K562 (cell line): ENCODE measurements around the gene BOD1L1. TPM values are rescaled to one million over a fixed set of nuclear protein-coding genes. Genes with fewer than 3 reads are reported as not detected.

Experiments used
- ATAC-seq: fragments of 200-7000 bp; cut with Tn5 transposase; 3 replicates; pipeline ENCODE4 v1.9.1; 2020; ENCODE audit warnings: moderate library complexity
- BruUV-seq: library from RNA; stranded (reverse); fragments of 400-500 nt; replicated peaks from 2 replicates; lab custom pipeline; 2021; lab: Mats Ljungman, UMichigan
- CTCF ChIA-PET: fragments of 300-600 bp; formaldehyde crosslinking; extraction: SDS; loops from one replicate; lab custom pipeline; 2021; ENCODE audit warnings: low intra/inter-chr PET ratio; lab: Yijun Ruan, JAX
- POLR2A ChIA-PET: fragments of 300-600, 350-650 bp; sonication (Branson Sonifier 250); formaldehyde crosslinking; extraction: SDS; loops from one replicate; lab custom pipeline; 2021; ENCODE audit warnings: antibody characterized with exemption, inconsistent platforms; lab: Yijun Ruan, JAX
- DNase-seq, 4 experiments: peaks; one replicate each; pipeline versions ENCODE4 v3.0.0 to v3.0.0-alpha.2; 2011 to 2018; ENCODE audit warnings: low spot score in 3 of 4, mixed read lengths in 3 of 4; ENCODE audit errors: extremely low read depth in 1 of 4
- FAIRE-seq: peaks from 2 replicates; lab custom pipeline; 2011; peaks lifted over from hg19 to GRCh38; lab: Jason Lieb, UNC
- H2AFZ ChIP-seq: 2 replicates; pipeline ENCODE4 v1.6.0; 2011; ENCODE audit warnings: low read depth, low read length, control low read depth, inconsistent platforms
- H3K27ac ChIP-seq: fragments of 200-600 bp; 3 replicates; pipeline ENCODE4 v1.8.0; 2011; ENCODE audit warnings: low read depth, mild to moderate bottlenecking, control low read depth, inconsistent platforms, low read length, moderate library complexity, mixed read lengths; ENCODE audit errors: extremely low read depth
- H3K27me3 ChIP-seq, 2 experiments: fragments of 300-600 bp in 1 of 2; 2 replicates in 1 of 2; 3 replicates in 1 of 2; pipeline versions ENCODE4 v1.6.0 to v1.8.0; 2011; ENCODE audit warnings: inconsistent platforms in 2 of 2, low read length in 2 of 2, mild to moderate bottlenecking in 1 of 2, mixed read lengths in 1 of 2, moderate library complexity in 1 of 2; ENCODE audit not compliant: control insufficient read depth in 2 of 2, insufficient read depth in 2 of 2
- H3K36me3 ChIP-seq: fragments of 300-600 bp; 3 replicates; pipeline ENCODE4 v1.8.0; 2011; ENCODE audit warnings: mild to moderate bottlenecking, low read length, inconsistent platforms; ENCODE audit not compliant: control insufficient read depth, insufficient read depth
- H3K4me1 ChIP-seq, 2 experiments: fragments of 200-600 bp in 1 of 2; replicated peaks in 1 of 2; 2 replicates in 1 of 2; 3 replicates in 1 of 2; pipeline versions ENCODE4 v1.5.1 to v1.8.0; 2011; ENCODE audit warnings: inconsistent platforms in 2 of 2, low read length in 2 of 2, mild to moderate bottlenecking in 1 of 2, mixed read lengths in 1 of 2, moderate library complexity in 1 of 2; ENCODE audit not compliant: control insufficient read depth in 2 of 2, insufficient read depth in 2 of 2
- H3K4me2 ChIP-seq: 2 replicates; pipeline ENCODE4 v1.6.1; 2011; ENCODE audit warnings: low read length, control low read depth, inconsistent platforms, mixed read lengths; ENCODE audit not compliant: insufficient read depth
- H3K4me3 ChIP-seq: fragments of 200-600 bp; sonication (generic), shearing (Covaris generic); 2 replicates; pipeline ENCODE4 v1.5.1; 2016; ENCODE audit warnings: control low read depth, inconsistent platforms
- H3K79me2 ChIP-seq: fragments of 200-600 bp; 3 replicates; pipeline ENCODE4 v1.8.0; 2011; ENCODE audit warnings: low read length, inconsistent platforms; ENCODE audit not compliant: control insufficient read depth, insufficient read depth
- H3K9ac ChIP-seq, 2 experiments: 2 replicates each; pipeline versions ENCODE4 v1.6.0 to v1.6.1; 2011; ENCODE audit warnings: low read depth in 2 of 2, low read length in 2 of 2, control low read depth in 1 of 2, inconsistent platforms in 1 of 2, mild to moderate bottlenecking in 1 of 2, mixed read lengths in 1 of 2; ENCODE audit not compliant: insufficient read depth in 1 of 2
- H3K9me1 ChIP-seq: one replicate; pipeline ENCODE4 v1.6.0; 2011; ENCODE audit warnings: inconsistent platforms, mild to moderate bottlenecking, low read length, moderate library complexity; ENCODE audit not compliant: control insufficient read depth, insufficient read depth
- H3K9me3 ChIP-seq: replicated peaks from 2 replicates; pipeline ENCODE4 v1.5.1; 2011; ENCODE audit warnings: low read depth, low read length, inconsistent platforms; ENCODE audit not compliant: control insufficient read depth, insufficient read depth
- H4K20me1 ChIP-seq: replicated peaks from 2 replicates; pipeline ENCODE4 v1.6.1; 2011; ENCODE audit warnings: low read length, inconsistent platforms, mixed read lengths; ENCODE audit not compliant: control insufficient read depth, insufficient read depth
- PKNOX1 ChIP-seq: fragments of 450-650 bp; IDR thresholded peaks from 2 replicates; pipeline ENCODE4 v1.6.1; 2016
- ZBTB34 ChIP-seq: fragments of 250-450 bp; sonication (Bioruptor Pico); IDR thresholded peaks from 2 replicates; pipeline ENCODE4 v1.8.0; 2021; ENCODE audit warnings: mild to moderate bottlenecking, moderate library complexity
- ZNF23 ChIP-seq: fragments of 250-450 bp; sonication (Bioruptor Pico); IDR thresholded peaks from 2 replicates; pipeline ENCODE4 v1.4.0; 2020; ENCODE audit warnings: mild to moderate bottlenecking
- WGBS: fragments of 100-300 bp; shearing (Covaris generic); methylation state at CpG from one replicate; pipeline ENCODE4 v1.1.6; 2016; ENCODE audit warnings: low coverage, mixed read lengths; ENCODE audit not compliant: insufficient coverage; ENCODE audit errors: missing lambda C conversion rate; 5-methylcytosine and 5-hydroxymethylcytosine counted together
- in situ Hi-C: fragments of 300-500 bp; cut with MboI; formaldehyde crosslinking; loops from 4 replicates; pipeline ENCODE4 v1.15.0; 2018; ENCODE audit warnings: inconsistent platforms, mixed read lengths
- intact Hi-C: fragments of 100-400 bp; cut with micrococcal nuclease; formaldehyde crosslinking; loops from 2 replicates; pipeline ENCODE4 v1.14.2; 2022
- polyA plus RNA-seq, 8 experiments: library from polyadenylated mRNA; depleted of rRNA in 4 of 8; stranded (reverse) in 5 of 8; unstranded in 3 of 8; fragments of >200 nt; fragmentation: Nextera tagmentation in 2 of 8; fragmentation: Illumina TruSeq in 1 of 8; extraction: Ambion mirVana in 2 of 8; extraction: Trizol in 1 of 8; gene quantifications; 2 replicates each; pipeline versions ENCODE4 v1.2.1 to v1.2.3, GENCODE V29; 2011 to 2014; ENCODE audit warnings: inconsistent platforms in 1 of 8, missing spikeins in 1 of 8
- total RNA-seq, 7 experiments: library from RNA; depleted of rRNA in 6 of 7; stranded (reverse); fragments of >200 nt in 6 of 7; fragmentation: Illumina TruSeq in 2 of 7; extraction: Trizol in 2 of 7; gene quantifications; 2 replicates each; pipeline versions ENCODE4 v1.2.1 to v1.2.3, GENCODE V29; 2011 to 2021; ENCODE audit warnings: low replicate concordance in 1 of 7

The BOD1L1 gene
- total and polyA plus RNA-seq, 9 of the 15 experiments (the other 6 are each of a cell fraction or from before 2014, with no cell fraction given): 4.8 to 23.2 (median 17.7) TPM

GRCh38 chr4:13541720-13542576, 85.6 kb downstream of the BOD1L1 start:
- CTCF ChIA-PET: no interaction called here
- no TSS peak for BruUV-seq
- Histone ChIP-seq H3K4me2 (no peak overlapping the region), H3K36me3 (no peaks in the 10 kb centered on the region), H3K79me2 (no peaks in the 10 kb centered on the region), H3K27me3 (peaks cover 23 to 41% of the 10 kb centered on the region in 2 experiments), H4K20me1 (no peaks in the 10 kb centered on the region), H3K4me3 (no peak overlapping the region), H2AFZ (no peak overlapping the region), H3K9ac (no peak overlapping the region), H3K9me1 (no peaks in the 10 kb centered on the region), H3K27ac (no peak overlapping the region), H3K4me1 (peaks cover 2 to 22% of the 10 kb centered on the region in 2 experiments; a peak in 3 of 5 replicates), H3K9me3 (peaks cover 4% of the 10 kb centered on the region; the same call in 1 of the 2 replicates)
- in situ Hi-C loops: no loop called here
- intact Hi-C loops: no loop called here
- WGBS: 91% methylated on average over 28 of the region's 79 CpGs
- POLR2A ChIA-PET: no interaction called here
- no peak for ATAC-seq
- FAIRE-seq: no peak
- TF ChIP-seq ZBTB34 (CRISPR knock-in tag): no peak
- no peak for TF ChIP-seq PKNOX1
- no peak for TF ChIP-seq ZNF23 (CRISPR knock-in tag)
- no peak for DNase-seq
